HepG2 (cell line): ENCODE data around the gene RPS19BP1. TPM values are rescaled to one million over a fixed set of nuclear protein-coding genes. Genes with fewer than 3 reads are reported as not detected.
A peak's percentile ranks its signal among the peaks of the same experiment; 100 is the strongest.

Experiments used
- ATAC-seq: fragments of 200-7000 bp; cut with Tn5 transposase; 3 replicates; pipeline ENCODE4 v1.9.1; 2020; ENCODE audit warnings: mild to moderate bottlenecking, moderate library complexity
- BruUV-seq: library from RNA; stranded (reverse); fragments of 400-500 nt; replicated peaks from 2 replicates; lab custom pipeline; 2021; lab: Mats Ljungman, UMichigan
- CTCF ChIA-PET: fragments of 300-600 bp; formaldehyde crosslinking; extraction: SDS; loops from one replicate; lab custom pipeline; 2021; ENCODE audit warnings: low total read pairs, inconsistent platforms, low intra/inter-chr PET ratio; lab: Yijun Ruan, JAX
- POLR2A ChIA-PET: fragments of 350-600 bp; sonication (Branson Sonifier 250); formaldehyde crosslinking; loops from one replicate; lab custom pipeline; 2020; ENCODE audit warnings: antibody characterized with exemption, inconsistent platforms; lab: Yijun Ruan, JAX
- DNase-seq: peaks from one replicate; pipeline ENCODE4 v3.0.0-alpha.2; 2015; ENCODE audit warnings: low spot score
- FAIRE-seq: peaks from 3 replicates; lab custom pipeline; 2011; peaks lifted over from hg19 to GRCh38; lab: Jason Lieb, UNC
- H2AFZ ChIP-seq: one replicate; pipeline ENCODE4 v1.6.1; 2011; ENCODE audit warnings: low read length, inconsistent platforms
- H3K27ac ChIP-seq: fragments of 300-600 bp; 3 replicates; pipeline ENCODE4 v1.8.0; 2011; ENCODE audit warnings: mixed run types, mild to moderate bottlenecking, mixed read lengths, low read length, inconsistent platforms; ENCODE audit not compliant: insufficient read depth; ENCODE audit errors: extremely low read length
- H3K27me3 ChIP-seq, 2 experiments: fragments of 200-600 bp in 1 of 2; 2 replicates in 1 of 2; 3 replicates in 1 of 2; pipeline versions ENCODE4 v1.6.0 to v1.8.0; 2011; ENCODE audit warnings: low read length in 2 of 2, mild to moderate bottlenecking in 2 of 2, moderate library complexity in 2 of 2, inconsistent platforms in 1 of 2; ENCODE audit not compliant: insufficient read depth in 2 of 2, control insufficient read depth in 1 of 2
- H3K36me3 ChIP-seq, 2 experiments: fragments of 200-600 bp in 1 of 2; replicated peaks in 1 of 2; 2 replicates in 1 of 2; 3 replicates in 1 of 2; pipeline versions ENCODE4 v1.5.1 to v1.8.0; 2011; ENCODE audit warnings: low read length in 2 of 2, inconsistent platforms in 1 of 2; ENCODE audit not compliant: insufficient read depth in 2 of 2, control insufficient read depth in 1 of 2
- H3K4me1 ChIP-seq: 2 replicates; pipeline ENCODE4 v1.5.1; 2012; ENCODE audit warnings: low read length, inconsistent platforms; ENCODE audit not compliant: insufficient read depth
- H3K4me2 ChIP-seq: 2 replicates; pipeline ENCODE4 v1.6.0; 2011; ENCODE audit warnings: low read depth, low read length, inconsistent platforms
- H3K4me3 ChIP-seq, 3 experiments: fragments of 200-600 bp in 1 of 3; sonication (generic), shearing (Covaris generic) in 1 of 3; replicated peaks in 1 of 3; 2 replicates each; pipeline ENCODE4 v1.5.1; 2011 to 2016; ENCODE audit warnings: low read length in 3 of 3, inconsistent platforms in 2 of 3, low read depth in 2 of 3, mild to moderate bottlenecking in 2 of 3, control low read depth in 1 of 3, mixed read lengths in 1 of 3; ENCODE audit not compliant: insufficient read depth in 1 of 3
- H3K79me2 ChIP-seq: one replicate; pipeline ENCODE4 v1.6.1; 2011; ENCODE audit warnings: low read length, inconsistent platforms; ENCODE audit not compliant: insufficient read depth
- H3K9ac ChIP-seq: 2 replicates; pipeline ENCODE4 v1.6.0; 2011; ENCODE audit warnings: mild to moderate bottlenecking, low read depth, low read length, inconsistent platforms; ENCODE audit not compliant: insufficient read depth
- H3K9me3 ChIP-seq: 2 replicates; pipeline ENCODE4 v1.5.1; 2012; ENCODE audit warnings: mild to moderate bottlenecking, low read length
- H4K20me1 ChIP-seq: 2 replicates; pipeline ENCODE4 v1.6.0; 2011; ENCODE audit warnings: inconsistent platforms, mild to moderate bottlenecking, low read length, moderate library complexity; ENCODE audit not compliant: insufficient read depth
- DNMT3B ChIP-seq: conservative IDR thresholded peaks from 2 replicates; pipeline ENCODE4 v1.6.1; 2016; ENCODE audit warnings: missing biosample characterization, control low read depth
- ETV6 ChIP-seq: sonication (generic); formaldehyde crosslinking; conservative IDR thresholded peaks from 2 replicates; pipeline ENCODE4 v1.4.0; 2020; ENCODE audit warnings: missing genetic modification reagents
- GPN1 ChIP-seq: sonication (generic); formaldehyde crosslinking; IDR thresholded peaks from 2 replicates; pipeline ENCODE4 v1.5.1; 2020; ENCODE audit warnings: missing genetic modification reagents, borderline replicate concordance
- HMG20A ChIP-seq: IDR thresholded peaks from 2 replicates; pipeline ENCODE4 v1.6.1; 2016; ENCODE audit warnings: borderline replicate concordance
- HNRNPH1 ChIP-seq: fragments of 200-400 bp; formaldehyde crosslinking; optimal IDR thresholded peaks from 2 replicates; pipeline ENCODE3; 2017; ENCODE audit warnings: mild to moderate bottlenecking, low read depth, low read length
- MTF2 ChIP-seq: sonication (generic); formaldehyde crosslinking; IDR thresholded peaks from 2 replicates; pipeline ENCODE4 v1.5.0; 2020; ENCODE audit warnings: missing genetic modification reagents, borderline replicate concordance
- POLR2G ChIP-seq: fragments of 200-400 bp; formaldehyde crosslinking; IDR thresholded peaks from 2 replicates; pipeline ENCODE4 v1.6.1; 2018; ENCODE audit warnings: mild to moderate bottlenecking, low read depth, low read length, moderate library complexity
- RFXANK ChIP-seq: IDR thresholded peaks from 2 replicates; pipeline ENCODE4 v1.6.1; 2016
- RXRB ChIP-seq: IDR thresholded peaks from 2 replicates; pipeline ENCODE4 v1.6.1; 2016; ENCODE audit warnings: borderline replicate concordance, missing genetic modification reagents, missing compliant biosample characterization
- SIN3A ChIP-seq: IDR thresholded peaks from 2 replicates; pipeline ENCODE4 v1.6.1; 2011; ENCODE audit warnings: low read depth, mild to moderate bottlenecking, control low read depth, low read length, borderline replicate concordance
- SMAD3 ChIP-seq: sonication (generic); formaldehyde crosslinking; IDR thresholded peaks from 2 replicates; pipeline ENCODE4 v1.4.0; 2020; ENCODE audit warnings: missing genetic modification reagents
- SMARCC2 ChIP-seq: fragments of 450-650 bp; IDR thresholded peaks from 2 replicates; pipeline ENCODE4 v1.6.1; 2017; ENCODE audit warnings: antibody characterized with exemption, mild to moderate bottlenecking
- STAT5B ChIP-seq: sonication (generic); formaldehyde crosslinking; IDR thresholded peaks from 2 replicates; pipeline ENCODE4 v1.4.0; 2020; ENCODE audit warnings: missing genetic modification reagents
- ZC3H13 ChIP-seq: sonication (generic); formaldehyde crosslinking; IDR thresholded peaks from 2 replicates; pipeline ENCODE4 v1.8.1; 2023; ENCODE audit warnings: mild to moderate bottlenecking, missing genetic modification reagents, moderate library complexity
- ZMYM2 ChIP-seq: sonication (generic); formaldehyde crosslinking; IDR thresholded peaks from 2 replicates; pipeline ENCODE4 v1.8.0; 2022; ENCODE audit warnings: mild to moderate bottlenecking, missing genetic modification reagents
- ZNF563 ChIP-seq: sonication (generic); formaldehyde crosslinking; IDR thresholded peaks from 2 replicates; pipeline ENCODE4 v1.8.0; 2022; ENCODE audit warnings: mild to moderate bottlenecking, moderate library complexity, missing genetic modification reagents
- ZNF619 ChIP-seq: sonication (generic); formaldehyde crosslinking; IDR thresholded peaks from 2 replicates; pipeline ENCODE4 v1.4.0; 2020; ENCODE audit warnings: mild to moderate bottlenecking, missing genetic modification reagents
- ZSCAN21 ChIP-seq: sonication (generic); formaldehyde crosslinking; IDR thresholded peaks from 2 replicates; pipeline ENCODE4 v1.8.0; 2022; ENCODE audit warnings: mild to moderate bottlenecking, missing genetic modification reagents, moderate library complexity, borderline replicate concordance
- WGBS: methylation state at CpG from one replicate; pipeline ENCODE4 v1.1.6; 2017; ENCODE audit warnings: low lambda C conversion rate; 5-methylcytosine and 5-hydroxymethylcytosine counted together
- in situ Hi-C: cut with HindIII; loops from 2 replicates; pipeline ENCODE4 v1.10.0; 2017; ENCODE audit warnings: low pct_unique_long_range_greater_than_20kb; ENCODE audit not compliant: extremely low pct_ligation_motif_present
- intact Hi-C: fragments of 100-400 bp; cut with micrococcal nuclease; formaldehyde crosslinking; loops from one replicate; pipeline ENCODE4 v1.10.0; 2022; ENCODE audit not compliant: unreplicated experiment
- polyA plus RNA-seq, 8 experiments: library from polyadenylated mRNA; depleted of rRNA in 3 of 8; stranded (reverse) in 7 of 8; unstranded in 1 of 8; fragments of >200 nt; fragmentation: Illumina TruSeq in 4 of 8; extraction: Trizol in 4 of 8; gene quantifications; 2 replicates each; pipeline versions ENCODE4 v1.2.1 to v1.2.3, GENCODE V29; 2011 to 2016; ENCODE audit warnings: low read depth in 4 of 8, missing spikeins in 1 of 8, mixed read lengths in 1 of 8; ENCODE audit not compliant: insufficient read depth in 1 of 8
- total RNA-seq, 5 experiments: library from RNA; depleted of rRNA; stranded (reverse); fragments of >200 nt; fragmentation: Illumina TruSeq; extraction: Trizol; gene quantifications; 2 replicates each; pipeline ENCODE4 v1.2.3, GENCODE V29; 2016; ENCODE audit warnings: low read depth in 1 of 5
- TF ChIP-seq, protein P1 (sequence below): sonication (generic); formaldehyde crosslinking; IDR thresholded peaks from 2 replicates; pipeline ENCODE4 v1.5.1; 2020; ENCODE audit warnings: missing genetic modification reagents, mild to moderate bottlenecking, borderline replicate concordance
- TF ChIP-seq, protein P2 (sequence below): sonication (generic); formaldehyde crosslinking; IDR thresholded peaks from 2 replicates; pipeline ENCODE4 v1.5.0; 2020; ENCODE audit warnings: mild to moderate bottlenecking, missing genetic modification reagents

Gene RPS19BP1
- total and polyA plus RNA-seq, 2 of the 13 experiments (the other 11 are each of a cell fraction or from before 2014, with no cell fraction given) = 44.3 to 81.3 TPM

DNA sequence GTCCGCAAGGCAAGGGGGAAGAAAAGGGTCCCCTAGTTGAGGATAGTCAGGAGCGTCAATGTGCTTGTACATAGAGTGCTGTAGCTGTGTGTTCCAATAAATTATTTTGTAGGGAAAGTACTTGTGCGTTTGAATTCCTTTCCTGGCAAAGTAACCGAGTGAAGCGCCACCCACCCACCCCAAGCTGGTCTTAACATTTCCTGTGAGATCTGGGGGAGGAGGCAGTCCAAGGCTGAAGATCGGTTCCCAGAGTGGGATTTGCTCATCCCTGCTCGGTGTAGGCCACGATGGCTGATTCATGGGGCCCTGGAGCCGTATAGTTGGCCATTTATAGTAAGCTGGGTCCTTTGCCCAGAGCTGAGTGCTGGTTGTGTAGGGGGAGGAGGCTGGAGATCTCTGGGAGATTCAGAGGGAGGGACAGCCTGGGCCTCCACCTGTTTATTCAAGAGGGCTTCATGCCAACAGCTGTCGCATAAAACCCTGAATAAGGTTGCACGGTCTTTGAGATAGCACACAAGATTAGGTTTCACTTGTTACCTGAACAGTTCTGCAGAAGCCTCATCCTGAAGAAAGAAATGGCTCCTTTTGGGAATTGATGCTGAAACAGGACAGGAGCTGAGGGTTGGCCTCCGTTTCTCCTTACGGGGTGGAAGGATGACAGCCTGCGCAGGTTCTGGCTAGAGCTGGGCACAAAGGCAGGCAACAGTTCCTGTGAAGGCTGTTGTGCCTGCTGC, 9.8 kb downstream of the RPS19BP1 start:
- in situ Hi-C loops = no loop called here
- H3K27ac ChIP-seq = peak overlapping the region; percentile 28
- TF ChIP-seq STAT5B (CRISPR knock-in tag) (no peak), ETV6 (0 out of 2 replicates have a peak, but pooled peaks have one; percentile 32), SMAD3 (CRISPR knock-in tag) (no peak), ZNF619 (0 out of 2 replicates have a peak, but pooled peaks have one; percentile 37), DNMT3B (CRISPR knock-in tag) (no peak), HNRNPH1 (peak; percentile 34), POLR2G (peak; percentile 85; the same call in 1 of the 2 replicates), SMARCC2 (no peak), RXRB (CRISPR knock-in tag) (no peak; the same call in 1 of the 2 replicates), ZC3H13 (CRISPR knock-in tag) (0 out of 2 replicates have a peak, but pooled peaks have one; percentile 94), SIN3A (0 out of 2 replicates have a peak, but pooled peaks have one; percentile 56), MTF2 (CRISPR knock-in tag) (no peak), ZNF563 (CRISPR knock-in tag) (0 out of 2 replicates have a peak, but pooled peaks have one; percentile 36), ZMYM2 (CRISPR knock-in tag) (no peak), RFXANK (no peak), HMG20A (CRISPR knock-in tag) (no peak), GPN1 (CRISPR knock-in tag) (no peak), ZSCAN21 (peak; percentile 47; the same call in 1 of the 2 replicates)
- TF ChIP-seq, protein P1, sequence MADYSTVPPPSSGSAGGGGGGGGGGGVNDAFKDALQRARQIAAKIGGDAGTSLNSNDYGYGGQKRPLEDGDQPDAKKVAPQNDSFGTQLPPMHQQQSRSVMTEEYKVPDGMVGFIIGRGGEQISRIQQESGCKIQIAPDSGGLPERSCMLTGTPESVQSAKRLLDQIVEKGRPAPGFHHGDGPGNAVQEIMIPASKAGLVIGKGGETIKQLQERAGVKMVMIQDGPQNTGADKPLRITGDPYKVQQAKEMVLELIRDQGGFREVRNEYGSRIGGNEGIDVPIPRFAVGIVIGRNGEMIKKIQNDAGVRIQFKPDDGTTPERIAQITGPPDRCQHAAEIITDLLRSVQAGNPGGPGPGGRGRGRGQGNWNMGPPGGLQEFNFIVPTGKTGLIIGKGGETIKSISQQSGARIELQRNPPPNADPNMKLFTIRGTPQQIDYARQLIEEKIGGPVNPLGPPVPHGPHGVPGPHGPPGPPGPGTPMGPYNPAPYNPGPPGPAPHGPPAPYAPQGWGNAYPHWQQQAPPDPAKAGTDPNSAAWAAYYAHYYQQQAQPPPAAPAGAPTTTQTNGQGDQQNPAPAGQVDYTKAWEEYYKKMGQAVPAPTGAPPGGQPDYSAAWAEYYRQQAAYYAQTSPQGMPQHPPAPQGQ (CRISPR knock-in tag) = no peak
- TF ChIP-seq, protein P2, sequence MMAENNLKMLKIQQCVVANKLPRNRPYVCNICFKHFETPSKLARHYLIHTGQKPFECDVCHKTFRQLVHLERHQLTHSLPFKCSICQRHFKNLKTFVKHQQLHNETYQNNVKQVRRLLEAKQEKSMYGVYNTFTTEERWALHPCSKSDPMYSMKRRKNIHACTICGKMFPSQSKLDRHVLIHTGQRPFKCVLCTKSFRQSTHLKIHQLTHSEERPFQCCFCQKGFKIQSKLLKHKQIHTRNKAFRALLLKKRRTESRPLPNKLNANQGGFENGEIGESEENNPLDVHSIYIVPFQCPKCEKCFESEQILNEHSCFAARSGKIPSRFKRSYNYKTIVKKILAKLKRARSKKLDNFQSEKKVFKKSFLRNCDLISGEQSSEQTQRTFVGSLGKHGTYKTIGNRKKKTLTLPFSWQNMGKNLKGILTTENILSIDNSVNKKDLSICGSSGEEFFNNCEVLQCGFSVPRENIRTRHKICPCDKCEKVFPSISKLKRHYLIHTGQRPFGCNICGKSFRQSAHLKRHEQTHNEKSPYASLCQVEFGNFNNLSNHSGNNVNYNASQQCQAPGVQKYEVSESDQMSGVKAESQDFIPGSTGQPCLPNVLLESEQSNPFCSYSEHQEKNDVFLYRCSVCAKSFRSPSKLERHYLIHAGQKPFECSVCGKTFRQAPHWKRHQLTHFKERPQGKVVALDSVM (CRISPR knock-in tag) = peak; percentile 10; the same call in 1 of the 2 replicates

More for the DNA sequence above, 9.8 kb downstream of the RPS19BP1 start:
- Histone ChIP-seq H3K27me3 (no peaks in the 10 kb centered on the region; a peak in 1 of 5 replicates), H4K20me1 (peaks cover 53% of the 10 kb centered on the region), H3K36me3 (peaks cover 14 to 24% of the 10 kb centered on the region in 2 experiments; a peak in 4 of 5 replicates), H3K4me3 (peak overlapping the region in 2 of 3 experiments; percentile 42 to 100; a peak in 3 of 6 replicates), H3K9me3 (no peaks in the 10 kb centered on the region), H3K79me2 (peaks cover 40% of the 10 kb centered on the region), H3K4me2 (peak overlapping the region; percentile 96), H3K9ac (peak overlapping the region; percentile 35), H3K4me1 (peaks cover 68% of the 10 kb centered on the region), H2AFZ (no peak overlapping the region)
- no peak for ATAC-seq
- no peak for FAIRE-seq
- intact Hi-C loops = no loop called here
- ChIA-PET CTCF (no interaction called here), POLR2A (interaction anchor here (0.8 to 11.2 kb wide), 13 partner anchors 8 to 522 kb away, joined by 3 to 167 read pairs (median 6); partner anchors contain the start of genes MIEF1, RPL3 and RPS19BP1)
- 62% methylated on average over 14 of the region's 14 CpGs for WGBS
- no TSS peak for BruUV-seq
- DNase-seq = no peak
